Left forelimb (tissue), 1 donor: ENCODE results near the gene PUM1.
"Not testable (repeated sequence)": the region's sequence is repeated elsewhere in the genome, so short reads cannot be mapped to it uniquely, and the experiment has no call there.

ENCODE experiments used
- DNase-seq: peaks from one replicate; pipeline ENCODE4 v3.0.0-alpha.2; 2018; ENCODE audit warnings: low spot score

The PUM1 gene, protein sequence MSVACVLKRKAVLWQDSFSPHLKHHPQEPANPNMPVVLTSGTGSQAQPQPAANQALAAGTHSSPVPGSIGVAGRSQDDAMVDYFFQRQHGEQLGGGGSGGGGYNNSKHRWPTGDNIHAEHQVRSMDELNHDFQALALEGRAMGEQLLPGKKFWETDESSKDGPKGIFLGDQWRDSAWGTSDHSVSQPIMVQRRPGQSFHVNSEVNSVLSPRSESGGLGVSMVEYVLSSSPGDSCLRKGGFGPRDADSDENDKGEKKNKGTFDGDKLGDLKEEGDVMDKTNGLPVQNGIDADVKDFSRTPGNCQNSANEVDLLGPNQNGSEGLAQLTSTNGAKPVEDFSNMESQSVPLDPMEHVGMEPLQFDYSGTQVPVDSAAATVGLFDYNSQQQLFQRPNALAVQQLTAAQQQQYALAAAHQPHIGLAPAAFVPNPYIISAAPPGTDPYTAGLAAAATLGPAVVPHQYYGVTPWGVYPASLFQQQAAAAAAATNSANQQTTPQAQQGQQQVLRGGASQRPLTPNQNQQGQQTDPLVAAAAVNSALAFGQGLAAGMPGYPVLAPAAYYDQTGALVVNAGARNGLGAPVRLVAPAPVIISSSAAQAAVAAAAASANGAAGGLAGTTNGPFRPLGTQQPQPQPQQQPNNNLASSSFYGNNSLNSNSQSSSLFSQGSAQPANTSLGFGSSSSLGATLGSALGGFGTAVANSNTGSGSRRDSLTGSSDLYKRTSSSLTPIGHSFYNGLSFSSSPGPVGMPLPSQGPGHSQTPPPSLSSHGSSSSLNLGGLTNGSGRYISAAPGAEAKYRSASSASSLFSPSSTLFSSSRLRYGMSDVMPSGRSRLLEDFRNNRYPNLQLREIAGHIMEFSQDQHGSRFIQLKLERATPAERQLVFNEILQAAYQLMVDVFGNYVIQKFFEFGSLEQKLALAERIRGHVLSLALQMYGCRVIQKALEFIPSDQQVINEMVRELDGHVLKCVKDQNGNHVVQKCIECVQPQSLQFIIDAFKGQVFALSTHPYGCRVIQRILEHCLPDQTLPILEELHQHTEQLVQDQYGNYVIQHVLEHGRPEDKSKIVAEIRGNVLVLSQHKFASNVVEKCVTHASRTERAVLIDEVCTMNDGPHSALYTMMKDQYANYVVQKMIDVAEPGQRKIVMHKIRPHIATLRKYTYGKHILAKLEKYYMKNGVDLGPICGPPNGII

GRCh38 chr1:31065310-31066217 lies at the start of gene PUM1:
Gene PUM1 (minus strand): TSS chr1:31065717. CDS start chr1:31059566, 6,151 bp downstream.
- DNase-seq = peak; percentile 97

DNA sequence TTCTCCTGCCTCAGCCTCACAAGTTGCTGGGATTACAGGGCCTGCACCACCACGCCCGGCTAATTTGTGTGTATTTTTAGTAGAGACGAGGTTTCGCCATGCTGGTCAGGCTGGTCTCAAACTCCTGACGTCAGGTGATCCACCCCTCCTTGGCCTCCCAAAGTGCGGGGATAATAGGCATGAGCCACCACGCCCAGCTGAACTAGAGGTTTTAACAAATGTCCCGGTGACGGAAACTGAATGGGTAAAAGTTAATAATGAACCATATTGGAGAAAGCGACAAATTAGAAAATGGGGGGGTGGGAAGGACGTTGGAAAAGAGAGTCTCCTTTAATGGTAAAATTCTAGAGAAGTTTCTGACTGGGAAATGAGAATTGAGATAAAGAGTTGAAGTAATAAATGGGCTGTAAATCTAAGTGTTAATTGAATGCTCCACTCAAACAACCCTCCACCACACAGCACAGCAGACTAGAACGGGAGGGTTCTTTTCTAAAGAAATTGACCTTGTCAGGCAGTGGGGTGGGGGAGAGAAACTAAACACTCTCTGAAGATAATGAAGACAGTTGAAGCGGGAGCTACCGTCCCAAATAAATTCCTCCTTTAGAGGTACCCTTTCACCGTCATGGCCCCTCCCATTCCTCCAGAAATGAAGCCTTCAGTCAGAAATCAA lies 46.9 kb upstream of the PUM1 start:
- no peak for DNase-seq

DNA sequence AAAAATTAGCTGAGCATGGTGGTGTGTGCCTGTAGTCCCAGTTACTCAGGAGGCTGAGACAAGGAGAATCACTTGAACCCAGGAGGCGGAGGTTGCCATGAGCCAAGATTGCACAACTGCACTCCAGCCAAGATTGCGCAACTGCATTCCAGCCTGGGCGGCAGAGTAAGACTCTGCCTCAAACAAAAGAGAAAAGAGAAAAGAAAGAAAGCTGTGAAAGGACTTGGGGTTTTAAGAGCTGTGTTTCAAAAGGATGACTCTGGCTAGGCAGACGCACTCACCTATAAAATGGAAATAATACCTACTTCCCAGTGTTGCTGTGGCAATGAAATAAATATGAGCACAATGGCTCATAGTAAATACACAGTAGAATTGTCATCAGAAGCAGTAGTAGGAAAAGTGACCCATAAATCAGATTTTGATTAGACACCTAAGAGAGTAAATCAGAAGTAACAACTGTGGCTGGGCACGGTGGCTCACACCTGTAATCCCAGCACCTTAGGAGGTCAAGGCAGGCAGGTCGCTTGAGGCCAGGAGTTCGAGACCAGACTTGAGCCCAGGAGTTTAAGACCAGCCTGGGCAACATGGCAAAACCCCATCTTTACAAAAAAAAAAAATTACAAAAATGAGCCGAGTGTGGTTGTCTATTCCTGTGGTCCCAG lies 45.9 kb upstream of the PUM1 start:
- no peak for DNase-seq

DNA sequence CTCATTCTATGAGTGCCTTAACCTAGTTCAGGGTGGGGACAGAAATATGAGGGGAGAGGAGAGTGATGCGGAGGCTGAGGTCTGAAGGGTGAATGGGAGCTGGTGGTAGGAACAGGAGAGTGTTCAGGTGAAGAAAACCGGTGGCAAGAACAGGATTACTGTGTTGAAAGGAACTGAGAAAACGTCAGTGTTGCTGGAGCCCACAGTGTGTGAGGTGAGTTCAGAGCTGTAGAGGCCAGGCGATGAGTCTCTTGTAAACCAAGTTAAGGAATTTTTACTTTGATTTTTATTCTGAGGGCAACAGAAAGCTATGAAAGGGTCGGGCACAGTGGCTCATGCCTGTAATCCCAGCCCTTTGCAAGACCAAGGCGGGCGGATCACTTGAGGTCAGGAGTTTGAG lies 45.3 kb upstream of the PUM1 start:
- DNase-seq = no peak

DNA sequence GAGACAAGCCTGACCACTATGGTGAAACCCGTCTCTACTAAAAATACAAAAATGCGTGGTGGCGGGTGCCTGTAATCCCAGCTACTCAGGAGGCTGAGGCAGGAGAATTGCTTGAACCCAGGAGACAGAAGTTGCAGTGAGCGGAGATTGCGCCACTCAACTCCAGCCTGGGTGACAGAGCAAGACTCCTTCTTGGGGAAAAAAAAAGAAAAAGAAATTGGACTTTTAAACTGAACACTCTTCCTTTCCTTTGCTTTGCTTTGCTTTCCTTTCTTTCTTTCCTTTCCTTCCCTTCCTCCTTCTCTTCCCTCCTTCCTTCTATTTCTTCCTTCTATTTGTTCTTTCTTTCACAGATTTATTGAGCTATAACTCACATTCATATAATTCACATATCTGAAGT lies 43.3 kb upstream of the PUM1 start:
- no peak for DNase-seq

- DNase-seq = no peak
Measured at GRCh38 chr1:31105646-31106045, 40.1 kb upstream of the PUM1 start.

GRCh38 chr1:31102501-31102950 lies 37.0 kb upstream of the PUM1 start:
- no peak for DNase-seq

DNA sequence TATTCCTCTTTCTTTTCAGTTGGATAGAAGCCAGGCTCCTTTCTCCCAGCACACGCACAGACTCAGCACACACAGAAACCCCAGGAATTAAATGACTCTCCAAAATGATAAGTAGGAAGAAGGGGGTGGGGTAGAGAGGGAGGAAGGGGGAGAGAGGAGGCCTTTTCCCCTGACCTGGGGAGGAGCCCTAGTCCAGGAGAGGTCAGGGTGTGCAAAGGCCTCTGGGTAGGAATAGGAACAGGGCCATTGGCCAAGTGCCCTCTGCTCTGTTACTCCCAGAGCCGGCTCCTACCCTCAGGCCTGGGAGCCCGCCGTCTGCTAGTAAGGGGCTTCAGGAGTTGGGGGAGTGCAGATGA lies 35.6 kb upstream of the PUM1 start:
- no peak for DNase-seq

DNA sequence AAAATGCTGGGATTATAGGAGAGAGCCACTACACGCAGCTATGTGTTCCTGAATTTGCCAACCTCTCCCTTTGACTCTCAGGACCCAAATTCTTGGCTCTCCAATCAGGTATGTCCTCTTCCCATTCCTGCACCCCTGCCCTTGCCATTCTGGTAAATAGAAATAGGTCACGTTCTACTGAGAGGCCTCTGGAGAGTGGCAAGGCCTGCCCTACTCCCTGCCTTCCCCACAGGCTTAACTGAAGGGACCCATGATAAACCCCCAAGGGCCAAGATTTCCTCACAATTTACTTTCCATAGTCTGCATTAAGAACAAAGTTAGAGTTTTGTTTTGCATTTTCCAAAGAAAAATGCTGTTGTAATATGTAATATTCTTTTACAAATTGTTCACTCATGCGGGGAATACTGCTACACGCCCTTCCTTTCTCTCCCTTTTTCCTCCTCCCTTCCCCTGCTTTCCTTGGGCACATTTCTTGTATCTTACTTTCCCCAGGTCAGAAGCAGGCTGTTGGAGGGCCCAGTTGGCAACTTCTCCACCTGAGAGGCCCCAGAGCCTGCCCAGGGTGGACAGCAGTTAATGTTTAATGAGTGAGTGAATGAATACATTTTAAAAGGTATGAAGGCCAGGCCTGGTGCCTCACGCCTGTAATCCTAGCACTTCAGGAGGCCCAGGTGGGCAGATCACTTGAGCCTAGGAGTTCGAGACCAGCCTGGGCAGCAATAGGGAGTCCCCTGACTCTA lies 33.9 kb upstream of the PUM1 start:
- no peak for DNase-seq

DNA sequence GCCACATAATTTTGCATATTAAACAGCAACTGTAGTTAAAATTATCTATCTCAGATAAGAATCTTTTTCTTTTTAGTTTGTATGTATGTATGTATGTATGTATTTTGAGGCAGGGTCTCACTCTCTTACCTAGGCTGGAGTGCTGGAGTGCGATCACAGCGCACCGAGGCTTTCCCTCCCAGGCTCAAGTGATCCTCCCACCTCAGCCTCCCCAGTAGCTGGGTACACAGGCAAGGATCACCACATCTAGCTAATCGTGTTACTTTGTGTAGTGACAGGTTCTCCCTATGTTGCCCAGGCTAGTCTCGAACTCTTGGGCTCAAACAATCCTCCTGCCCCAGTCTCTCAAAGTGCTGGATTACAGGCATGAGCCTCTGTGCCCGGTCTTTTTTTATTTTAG lies 30.5 kb upstream of the PUM1 start:
- DNase-seq = no peak

DNA sequence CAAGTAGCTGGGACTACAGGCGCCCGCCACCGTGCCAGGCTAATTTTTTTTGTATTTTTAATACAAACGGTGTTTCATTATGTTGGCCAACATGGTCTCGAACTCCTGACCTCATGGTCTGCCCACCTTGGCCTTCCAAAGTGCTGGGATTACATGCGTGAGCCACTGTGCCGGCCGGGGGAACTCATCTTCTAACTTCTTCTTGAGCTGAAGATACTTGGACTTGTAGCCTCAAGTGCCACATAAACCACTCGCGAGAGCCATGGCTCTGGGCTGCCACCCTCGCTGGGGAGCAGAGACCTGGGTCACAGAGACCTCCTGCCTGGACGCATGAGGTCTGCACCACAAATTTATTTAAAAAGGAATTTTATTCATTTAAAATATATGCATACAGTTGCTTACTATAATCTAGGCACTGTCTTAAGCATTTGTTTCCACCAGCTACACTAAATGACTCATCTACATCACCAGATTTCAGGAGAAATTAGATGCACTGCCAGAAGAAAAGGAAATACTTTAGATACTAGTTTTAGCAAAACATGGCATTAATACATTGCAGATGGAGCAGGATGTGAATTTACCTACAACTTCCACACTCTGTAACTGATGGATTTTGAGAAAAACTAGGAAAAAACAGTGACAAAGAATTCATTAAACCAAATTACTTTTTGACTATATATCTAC lies 29.9 kb upstream of the PUM1 start:
- DNase-seq = no peak

DNA sequence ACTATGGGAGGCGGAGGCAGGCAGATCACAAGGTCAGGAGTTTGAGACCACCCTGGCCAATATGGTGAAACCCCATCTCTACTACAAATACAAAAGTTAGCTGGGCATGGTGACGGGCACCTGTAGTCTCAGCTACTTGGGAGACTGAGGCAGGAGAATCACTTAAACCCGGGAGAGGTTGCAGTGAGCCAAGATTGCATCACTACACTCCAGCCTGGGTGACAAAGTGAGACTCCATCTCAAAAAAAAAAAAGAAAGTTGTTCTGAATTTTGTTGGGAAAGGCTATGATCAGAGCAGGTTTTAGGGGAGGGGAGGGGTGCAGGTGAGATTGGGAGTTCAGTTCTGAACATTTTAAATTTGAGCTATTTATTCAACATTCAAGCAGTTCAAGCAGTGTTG lies 22.6 kb upstream of the PUM1 start:
- not testable (repeated sequence) for DNase-seq

- no peak for DNase-seq
Measured at GRCh38 chr1:31084782-31085569, 19.5 kb upstream of the PUM1 start.

DNA sequence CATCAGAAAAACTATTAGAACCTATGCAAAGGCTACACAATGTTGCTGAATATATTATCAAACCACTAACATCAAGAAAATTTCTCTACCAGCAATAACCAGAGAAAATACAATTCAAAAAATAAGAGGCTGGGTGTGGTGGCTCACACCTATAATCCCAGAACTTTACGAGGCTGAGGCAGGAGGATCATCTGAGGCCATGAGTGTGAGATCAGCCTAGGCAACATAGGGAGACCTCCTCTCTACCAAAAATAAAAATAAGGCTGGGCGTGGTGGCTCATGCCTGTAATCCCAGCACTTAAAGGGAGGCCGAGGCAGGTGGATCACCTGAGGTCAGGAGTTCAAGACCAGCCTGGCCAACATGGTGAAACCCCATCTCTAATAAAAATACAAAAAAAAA lies 16.9 kb upstream of the PUM1 start:
- no peak for DNase-seq

GRCh38 chr1:31073044-31073443 lies 7.5 kb upstream of the PUM1 start:
- DNase-seq = no peak

- no peak for DNase-seq
Measured at GRCh38 chr1:31072304-31072746, 6.8 kb upstream of the PUM1 start.

GRCh38 chr1:31069392-31069791 lies 3.9 kb upstream of the PUM1 start:
- no peak for DNase-seq

- DNase-seq = no peak
Measured at GRCh38 chr1:31064718-31065309, 703 bp downstream of the PUM1 start.
